Body of pancreas (tissue), 4 donors: ENCODE results near the gene GPR35.

Source experiments
- CTCF ChIP-seq, 7 experiments: fragments of 450-650 bp in 4 of 7; fragments of 200-600 bp in 3 of 7; sonication (generic) in 3 of 7; IDR thresholded peaks; one replicate each; pipeline ENCODE4 v1.5.1; 2016 to 2019; ENCODE audit warnings: antibody characterized with exemption in 7 of 7
- POLR2A ChIP-seq, 3 donors: fragments of 450-650 bp; IDR thresholded peaks; one replicate each; pipeline ENCODE4 v1.6.1; 2016; ENCODE audit warnings: antibody characterized with exemption in 3 of 3, mild to moderate bottlenecking in 2 of 3

- TF ChIP-seq CTCF (IDR thresholded peaks at IDR 0.05), result no peak
- TF ChIP-seq POLR2A (IDR thresholded peaks at IDR 0.05), result no peak
These were observed 30.5 kb upstream of the GPR35 start for GRCh38 chr2:240594511-240595380.
